ENCODE data around the gene GPR83. TPM values are rescaled to one million over a fixed set of nuclear protein-coding genes. Genes with fewer than 3 reads are reported as not detected.

Gene GPR83
- 0.03 TPM for polyA plus RNA-seq (2012; ENCODE audit: low read depth, missing spikeins)

- DNase-seq (ENCODE audit: insufficient read length, low spot score) (no peak), FAIRE-seq (peak; percentile 23)
- TF ChIP-seq TAF1 (IDR thresholded peaks at IDR 0.05; ENCODE audit: low read depth, low read length): no peak
- TF ChIP-seq POLR2AphosphoS5 (IDR thresholded peaks at IDR 0.05; ENCODE audit: low read depth, low read length): no peak
- TF ChIP-seq SPI1 (IDR thresholded peaks at IDR 0.05; ENCODE audit: low read depth, low read length): no peak
- TF ChIP-seq POLR2A (IDR thresholded peaks at IDR 0.05; ENCODE audit: low read depth, low read length): no peak
- no peak for TF ChIP-seq PAX5 (IDR thresholded peaks at IDR 0.05; ENCODE audit: insufficient read depth, low read length, severe bottlenecking)
- no peak for TF ChIP-seq POU2F2 (IDR thresholded peaks at IDR 0.05; ENCODE audit: low read depth, low read length)
Observed at GRCh38 chr11:94400839-94401772, at the start of gene GPR83. GPR83 (minus strand) TSS chr11:94401419; CDS start chr11:94401247, 172 bp downstream.

GRCh38 chr11:94450048-94450447 lies 48.8 kb upstream of the GPR83 start:
- TF ChIP-seq TAF1 (IDR thresholded peaks at IDR 0.05; ENCODE audit: low read depth, low read length): no peak
- no peak for TF ChIP-seq POLR2AphosphoS5 (IDR thresholded peaks at IDR 0.05; ENCODE audit: low read depth, low read length)
- no peak for TF ChIP-seq POLR2A (IDR thresholded peaks at IDR 0.05; ENCODE audit: low read depth, low read length)
- TF ChIP-seq PAX5 (IDR thresholded peaks at IDR 0.05; ENCODE audit: insufficient read depth, low read length, severe bottlenecking): no peak
- no peak for TF ChIP-seq POU2F2 (IDR thresholded peaks at IDR 0.05; ENCODE audit: low read depth, low read length)
- no peak for TF ChIP-seq SPI1 (IDR thresholded peaks at IDR 0.05; ENCODE audit: low read depth, low read length)
- DNase-seq (ENCODE audit: insufficient read length, low spot score) (no peak), FAIRE-seq (no peak)

- TF ChIP-seq PAX5 (IDR thresholded peaks at IDR 0.05; ENCODE audit: insufficient read depth, low read length, severe bottlenecking) (no peak), SPI1 (IDR thresholded peaks at IDR 0.05; ENCODE audit: low read depth, low read length) (no peak), POLR2A (IDR thresholded peaks at IDR 0.05; ENCODE audit: low read depth, low read length) (no peak), POU2F2 (IDR thresholded peaks at IDR 0.05; ENCODE audit: low read depth, low read length) (no peak)
- FAIRE-seq (no peak), DNase-seq (ENCODE audit: insufficient read length, low spot score) (no peak)
Observed at GRCh38 chr11:94449437-94449836, 48.2 kb upstream of the GPR83 start.

GRCh38 chr11:94449029-94449428 lies 47.8 kb upstream of the GPR83 start:
- FAIRE-seq: no peak
- TF ChIP-seq TAF1 (IDR thresholded peaks at IDR 0.05; ENCODE audit: low read depth, low read length) (no peak), POLR2A (IDR thresholded peaks at IDR 0.05; ENCODE audit: low read depth, low read length) (no peak), POLR2AphosphoS5 (IDR thresholded peaks at IDR 0.05; ENCODE audit: low read depth, low read length) (no peak), PAX5 (IDR thresholded peaks at IDR 0.05; ENCODE audit: insufficient read depth, low read length, severe bottlenecking) (no peak)
- no peak for DNase-seq (ENCODE audit: insufficient read length, low spot score)

- no peak for FAIRE-seq
Observed at GRCh38 chr11:94447149-94447548, 45.9 kb upstream of the GPR83 start.

GRCh38 chr11:94445641-94446040 lies 44.4 kb upstream of the GPR83 start:
- no peak for DNase-seq (ENCODE audit: insufficient read length, low spot score)
- TF ChIP-seq SPI1 (IDR thresholded peaks at IDR 0.05; ENCODE audit: low read depth, low read length) (no peak), PAX5 (IDR thresholded peaks at IDR 0.05; ENCODE audit: insufficient read depth, low read length, severe bottlenecking) (no peak), POU2F2 (IDR thresholded peaks at IDR 0.05; ENCODE audit: low read depth, low read length) (no peak), POLR2A (IDR thresholded peaks at IDR 0.05; ENCODE audit: low read depth, low read length) (no peak), POLR2AphosphoS5 (IDR thresholded peaks at IDR 0.05; ENCODE audit: low read depth, low read length) (no peak)
- FAIRE-seq: no peak

More at GRCh38 chr11:94447149-94447548, 45.9 kb upstream of the GPR83 start:
- DNase-seq (ENCODE audit: insufficient read length, low spot score): no peak
- no peak for TF ChIP-seq POLR2A (IDR thresholded peaks at IDR 0.05; ENCODE audit: low read depth, low read length)
- no peak for TF ChIP-seq SPI1 (IDR thresholded peaks at IDR 0.05; ENCODE audit: low read depth, low read length)
- no peak for TF ChIP-seq POLR2AphosphoS5 (IDR thresholded peaks at IDR 0.05; ENCODE audit: low read depth, low read length)
- no peak for TF ChIP-seq TAF1 (IDR thresholded peaks at IDR 0.05; ENCODE audit: low read depth, low read length)
- TF ChIP-seq POU2F2 (IDR thresholded peaks at IDR 0.05; ENCODE audit: low read depth, low read length): no peak
- no peak for TF ChIP-seq PAX5 (IDR thresholded peaks at IDR 0.05; ENCODE audit: insufficient read depth, low read length, severe bottlenecking)

GRCh38 chr11:94433049-94433448 lies 31.8 kb upstream of the GPR83 start:
- no peak for DNase-seq (ENCODE audit: insufficient read length, low spot score)
- TF ChIP-seq POU2F2 (IDR thresholded peaks at IDR 0.05; ENCODE audit: low read depth, low read length) (no peak), TAF1 (IDR thresholded peaks at IDR 0.05; ENCODE audit: low read depth, low read length) (no peak), SPI1 (IDR thresholded peaks at IDR 0.05; ENCODE audit: low read depth, low read length) (no peak), PAX5 (IDR thresholded peaks at IDR 0.05; ENCODE audit: insufficient read depth, low read length, severe bottlenecking) (no peak), POLR2AphosphoS5 (IDR thresholded peaks at IDR 0.05; ENCODE audit: low read depth, low read length) (no peak), POLR2A (IDR thresholded peaks at IDR 0.05; ENCODE audit: low read depth, low read length) (no peak)
- no peak for FAIRE-seq

GRCh38 chr11:94424662-94425061 lies 23.4 kb upstream of the GPR83 start:
- no peak for FAIRE-seq
- TF ChIP-seq TAF1 (IDR thresholded peaks at IDR 0.05; ENCODE audit: low read depth, low read length): no peak
- no peak for TF ChIP-seq POU2F2 (IDR thresholded peaks at IDR 0.05; ENCODE audit: low read depth, low read length)
- no peak for TF ChIP-seq PAX5 (IDR thresholded peaks at IDR 0.05; ENCODE audit: insufficient read depth, low read length, severe bottlenecking)
- TF ChIP-seq POLR2A (IDR thresholded peaks at IDR 0.05; ENCODE audit: low read depth, low read length): no peak
- TF ChIP-seq POLR2AphosphoS5 (IDR thresholded peaks at IDR 0.05; ENCODE audit: low read depth, low read length): no peak
- TF ChIP-seq SPI1 (IDR thresholded peaks at IDR 0.05; ENCODE audit: low read depth, low read length): no peak
- no peak for DNase-seq (ENCODE audit: insufficient read length, low spot score)

GRCh38 chr11:94424011-94424410 lies 22.8 kb upstream of the GPR83 start:
- TF ChIP-seq POLR2A (IDR thresholded peaks at IDR 0.05; ENCODE audit: low read depth, low read length): no peak
- TF ChIP-seq POU2F2 (IDR thresholded peaks at IDR 0.05; ENCODE audit: low read depth, low read length): no peak
- TF ChIP-seq PAX5 (IDR thresholded peaks at IDR 0.05; ENCODE audit: insufficient read depth, low read length, severe bottlenecking): no peak
- no peak for TF ChIP-seq POLR2AphosphoS5 (IDR thresholded peaks at IDR 0.05; ENCODE audit: low read depth, low read length)
- TF ChIP-seq SPI1 (IDR thresholded peaks at IDR 0.05; ENCODE audit: low read depth, low read length): no peak
- no peak for TF ChIP-seq TAF1 (IDR thresholded peaks at IDR 0.05; ENCODE audit: low read depth, low read length)
- DNase-seq (ENCODE audit: insufficient read length, low spot score) (no peak), FAIRE-seq (no peak)

All from GM12891 (cell line).